Mucosa of stomach (tissue), 1 donor: ENCODE measurements around the gene ATF7.
"Not testable (repeated sequence)": the region's sequence is repeated elsewhere in the genome, so short reads cannot be mapped to it uniquely, and the experiment has no call there.

ENCODE experiments used
- H3K27me3 ChIP-seq: one replicate; pipeline ENCODE4 v1.7.0; 2013; ENCODE audit warnings: mild to moderate bottlenecking, low read length; ENCODE audit not compliant: control insufficient read depth, insufficient read depth
- H3K36me3 ChIP-seq: one replicate; pipeline ENCODE4 v1.7.0; 2013; ENCODE audit warnings: low read length; ENCODE audit not compliant: control insufficient read depth, insufficient read depth
- H3K4me1 ChIP-seq: one replicate; pipeline ENCODE4 v1.7.0; 2013; ENCODE audit warnings: mild to moderate bottlenecking, low read length; ENCODE audit not compliant: control insufficient read depth, insufficient read depth
- H3K4me3 ChIP-seq: one replicate; pipeline ENCODE4 v1.7.0; 2013; ENCODE audit warnings: low read length
- H3K9ac ChIP-seq: one replicate; pipeline ENCODE4 v1.7.0; 2013; ENCODE audit warnings: mild to moderate bottlenecking, low read length, moderate library complexity
- H3K9me3 ChIP-seq: one replicate; pipeline ENCODE4 v1.7.0; 2013; ENCODE audit warnings: mild to moderate bottlenecking, low read length, moderate library complexity; ENCODE audit not compliant: control insufficient read depth
- donor health status: Pancreatic carcinoma.

Gene ATF7

DNA sequence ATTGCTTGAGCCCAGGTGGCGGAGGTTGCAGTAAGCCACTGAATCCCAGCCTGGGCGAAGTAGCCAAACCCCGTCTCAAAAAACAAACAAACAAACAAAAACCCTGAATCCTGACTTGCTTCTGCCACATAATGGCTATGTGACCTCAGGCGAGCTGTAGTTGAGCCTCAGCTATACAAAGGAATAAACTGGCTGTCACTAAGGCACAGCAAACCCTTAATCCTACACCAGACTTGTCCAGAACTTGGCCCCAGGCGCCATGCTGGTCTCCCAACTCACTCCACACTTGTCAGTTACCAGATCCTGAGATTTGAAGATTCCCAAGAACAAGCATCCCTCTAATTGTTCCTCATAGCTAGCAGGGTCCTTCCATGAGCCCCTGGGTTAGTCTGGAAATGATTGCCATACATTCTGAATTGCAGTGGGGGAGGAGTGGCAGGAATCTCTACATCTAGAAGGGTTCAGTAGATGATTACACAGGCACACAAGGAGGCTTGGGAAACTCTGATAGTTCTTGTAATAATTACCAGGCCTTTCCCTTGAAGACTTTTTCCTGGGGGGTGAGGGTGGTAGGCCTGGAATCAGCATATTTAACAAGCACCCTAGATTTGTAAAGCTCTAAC lies 136.8 kb downstream of the ATF7 start:
- no peak overlapping the region for H3K9ac ChIP-seq
- H3K4me1 ChIP-seq, result peaks cover 9% of the 10 kb centered on the region
- H3K9me3 ChIP-seq, result no peaks in the 10 kb centered on the region
- no peak overlapping the region for H3K4me3 ChIP-seq
- no peaks in the 10 kb centered on the region for H3K27me3 ChIP-seq
- no peaks in the 10 kb centered on the region for H3K36me3 ChIP-seq

DNA sequence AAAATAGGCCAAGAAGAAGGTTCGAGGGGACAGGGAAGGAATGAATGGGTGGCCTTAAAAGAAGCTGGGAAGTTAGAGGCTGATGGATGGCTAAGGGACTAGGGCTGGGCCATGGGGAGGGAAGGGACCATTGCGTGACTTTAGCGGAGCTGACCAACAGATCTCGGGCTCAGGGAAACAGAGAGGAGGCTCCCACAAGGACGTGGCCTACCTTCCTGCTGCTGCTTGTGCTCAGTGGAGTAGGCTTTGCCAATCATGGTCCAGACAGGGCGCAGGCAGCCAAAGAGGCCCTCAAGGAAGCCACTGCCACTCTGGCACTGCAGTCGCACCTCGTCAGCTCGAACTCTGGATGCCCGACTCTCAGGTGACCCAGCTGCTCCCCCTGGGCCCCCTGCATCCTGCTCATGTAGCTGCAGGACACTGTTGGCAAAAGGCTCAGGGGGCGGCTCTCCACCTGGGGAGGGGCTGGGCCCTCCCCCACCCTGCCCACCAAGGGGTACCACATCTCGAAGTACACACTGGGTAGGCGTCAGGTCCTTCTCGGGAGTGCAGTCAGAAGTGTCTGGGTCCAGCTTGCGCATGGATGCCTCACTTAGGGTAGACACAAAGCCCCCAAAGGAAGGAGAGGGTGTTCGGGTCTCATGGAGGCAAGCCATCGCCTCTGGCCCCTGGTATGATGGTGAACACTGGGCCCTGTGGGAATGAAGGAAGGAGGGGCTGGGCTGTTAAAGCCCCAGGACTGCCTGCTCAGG lies 139.3 kb downstream of the ATF7 start:
- no peak overlapping the region for H3K4me3 ChIP-seq
- H3K27me3 ChIP-seq, result no peaks in the 10 kb centered on the region
- H3K9ac ChIP-seq, result no peak overlapping the region
- H3K36me3 ChIP-seq, result peaks cover 6% of the 10 kb centered on the region
- H3K4me1 ChIP-seq, result no peaks in the 10 kb centered on the region
- H3K9me3 ChIP-seq, result no peaks in the 10 kb centered on the region

DNA sequence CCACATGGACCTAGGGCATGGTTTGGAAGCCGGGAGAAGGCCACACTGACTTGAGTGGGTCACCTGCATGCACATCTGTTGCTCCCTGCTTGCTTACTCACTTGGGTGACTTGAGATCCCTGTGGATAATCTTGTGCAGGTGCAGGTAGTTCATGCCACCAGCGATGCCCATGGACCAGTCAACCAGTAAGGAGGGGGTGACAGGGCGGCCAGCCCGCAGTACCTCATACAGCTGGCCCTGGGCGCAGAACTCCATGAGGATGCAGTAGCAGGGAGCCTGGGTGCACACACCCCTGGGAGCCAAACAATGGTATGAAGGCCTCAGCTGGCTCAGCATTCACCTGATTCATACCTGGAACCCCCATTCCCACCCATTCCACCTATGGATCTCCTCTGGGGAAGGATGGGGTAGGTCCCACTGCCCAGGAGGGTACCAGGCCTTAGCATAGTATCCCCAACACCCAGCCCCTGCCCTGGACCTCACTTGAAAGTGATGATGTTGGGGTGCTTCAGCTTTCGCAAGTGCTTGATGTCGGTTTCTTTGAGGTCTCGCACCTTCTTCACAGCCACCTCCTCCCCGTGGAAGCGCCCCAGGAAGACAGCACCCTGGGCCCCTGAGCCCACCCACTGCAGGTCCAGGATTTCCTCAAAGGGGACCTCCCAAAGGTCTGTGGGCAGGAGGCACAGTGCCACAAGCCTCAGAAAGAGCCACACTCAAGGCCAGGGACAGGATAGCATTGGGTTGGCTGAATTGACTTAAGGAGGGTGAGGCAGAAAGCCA lies 140.0 kb downstream of the ATF7 start:
- no peak overlapping the region for H3K4me3 ChIP-seq
- H3K4me1 ChIP-seq, result no peaks in the 10 kb centered on the region
- H3K36me3 ChIP-seq, result peaks cover 10% of the 10 kb centered on the region
- no peak overlapping the region for H3K9ac ChIP-seq
- no peaks in the 10 kb centered on the region for H3K9me3 ChIP-seq
- H3K27me3 ChIP-seq, result no peaks in the 10 kb centered on the region

DNA sequence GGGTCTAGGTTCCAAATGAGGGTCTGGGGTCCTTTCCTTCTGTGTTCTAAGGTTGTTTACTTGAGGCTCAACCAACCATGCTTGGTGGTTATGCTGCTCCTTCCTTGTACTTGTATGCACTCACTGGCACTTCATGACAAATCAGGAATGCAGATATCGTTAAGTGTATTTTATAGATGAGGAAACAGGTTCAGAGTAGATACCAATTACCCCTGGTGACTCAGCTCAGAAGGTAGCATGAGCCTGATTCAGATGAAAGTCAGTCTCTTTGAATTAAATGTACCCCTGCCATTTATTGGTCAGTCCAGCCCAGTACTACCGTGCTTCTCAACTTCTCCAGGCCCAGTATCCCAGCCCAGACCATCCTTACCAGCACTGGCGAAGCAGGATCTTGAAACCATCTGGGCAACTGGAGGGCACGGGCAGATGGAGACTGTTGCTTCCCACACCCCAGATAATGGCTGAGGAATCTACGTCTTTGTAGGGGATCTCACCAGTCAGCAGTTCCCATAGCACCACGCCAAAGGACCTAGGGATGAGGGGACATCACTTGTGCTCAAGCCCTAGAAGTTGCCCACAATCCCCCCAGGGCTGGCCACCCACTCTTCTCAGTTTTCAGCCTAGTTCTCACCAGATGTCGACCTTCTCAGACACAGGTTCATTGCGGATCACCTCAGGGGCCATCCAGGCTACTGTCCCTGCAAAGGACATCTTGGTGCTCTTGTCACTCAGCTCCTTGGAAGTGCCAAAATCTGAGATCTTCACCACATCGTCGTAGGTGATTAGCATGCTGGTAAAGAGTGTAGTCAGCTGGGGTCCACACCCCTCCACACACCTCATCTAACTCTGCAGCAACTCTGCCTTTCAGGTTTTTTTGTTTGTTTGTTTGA lies 141.3 kb downstream of the ATF7 start:
- H3K9me3 ChIP-seq, result no peaks in the 10 kb centered on the region
- H3K36me3 ChIP-seq, result peaks cover 16% of the 10 kb centered on the region
- no peak overlapping the region for H3K9ac ChIP-seq

DNA sequence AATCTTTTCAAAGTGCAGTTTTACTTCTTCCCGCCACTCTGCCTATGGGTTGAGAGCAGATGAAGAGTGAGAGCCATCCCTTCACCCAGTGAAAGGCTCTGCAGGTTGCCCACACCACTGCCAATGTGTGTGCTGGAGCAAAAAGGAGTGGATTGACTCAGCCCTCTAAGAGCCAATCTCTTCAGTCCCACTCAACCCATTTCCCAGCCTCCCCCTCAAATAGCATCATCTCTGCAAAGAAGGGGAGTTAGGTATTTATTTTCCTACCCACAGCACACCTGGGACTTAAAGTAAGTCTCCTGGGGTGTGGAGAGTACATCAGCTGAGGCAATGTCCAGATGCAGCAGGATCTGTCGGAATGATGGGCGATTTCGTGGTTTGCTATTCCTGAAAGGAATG lies 142.2 kb downstream of the ATF7 start:
- peaks cover 20% of the 10 kb centered on the region for H3K36me3 ChIP-seq
- no peaks in the 10 kb centered on the region for H3K9me3 ChIP-seq

More for the DNA sequence above, 141.3 kb downstream of the ATF7 start:
- Histone ChIP-seq H3K4me1 (no peaks in the 10 kb centered on the region), H3K27me3 (no peaks in the 10 kb centered on the region), H3K4me3 (no peak overlapping the region)

DNA sequence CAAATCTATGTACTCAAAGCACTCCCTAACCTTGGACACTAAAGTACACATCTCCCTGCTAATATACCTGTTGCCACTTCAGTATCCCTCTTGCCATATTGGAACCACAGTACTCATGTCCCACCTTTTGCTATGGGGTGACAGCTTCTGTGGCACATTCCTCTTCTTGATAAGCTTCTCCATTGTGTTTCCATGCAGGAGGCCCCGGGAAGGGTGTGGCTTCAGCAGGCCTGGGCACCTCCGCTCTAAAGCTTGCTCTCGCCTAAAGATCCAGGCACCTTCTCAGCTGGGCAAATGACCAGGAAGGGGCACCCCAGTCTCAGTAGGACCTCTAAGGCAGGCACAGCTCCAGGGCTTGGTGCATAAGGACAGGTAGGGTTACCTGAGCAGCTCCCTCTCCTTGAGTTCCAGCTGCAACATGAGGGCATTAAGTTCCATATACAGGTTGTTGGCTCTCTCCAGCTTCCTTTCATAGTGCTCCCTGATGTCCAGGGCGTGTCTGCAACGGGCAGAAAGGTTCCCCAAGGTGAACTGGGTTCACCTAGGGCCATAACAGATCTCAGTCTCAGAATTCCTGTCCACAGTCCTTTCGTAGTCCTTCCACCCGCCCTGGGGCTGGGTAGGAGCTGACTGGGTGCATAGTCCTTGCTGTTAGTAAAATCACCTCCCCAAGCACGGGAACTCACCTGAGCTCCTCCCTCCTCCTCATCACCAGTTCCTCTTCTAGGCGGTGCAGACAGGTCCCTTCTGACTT lies 142.8 kb downstream of the ATF7 start:
- H3K4me1 ChIP-seq, result no peaks in the 10 kb centered on the region
- H3K9ac ChIP-seq, result no peak overlapping the region
- H3K9me3 ChIP-seq, result no peaks in the 10 kb centered on the region
- no peak overlapping the region for H3K4me3 ChIP-seq
- no peaks in the 10 kb centered on the region for H3K27me3 ChIP-seq
- peaks cover 20% of the 10 kb centered on the region for H3K36me3 ChIP-seq

More for the DNA sequence above, 142.2 kb downstream of the ATF7 start:
- Histone ChIP-seq H3K4me1 (no peaks in the 10 kb centered on the region), H3K27me3 (no peaks in the 10 kb centered on the region), H3K4me3 (no peak overlapping the region), H3K9ac (no peak overlapping the region)

DNA sequence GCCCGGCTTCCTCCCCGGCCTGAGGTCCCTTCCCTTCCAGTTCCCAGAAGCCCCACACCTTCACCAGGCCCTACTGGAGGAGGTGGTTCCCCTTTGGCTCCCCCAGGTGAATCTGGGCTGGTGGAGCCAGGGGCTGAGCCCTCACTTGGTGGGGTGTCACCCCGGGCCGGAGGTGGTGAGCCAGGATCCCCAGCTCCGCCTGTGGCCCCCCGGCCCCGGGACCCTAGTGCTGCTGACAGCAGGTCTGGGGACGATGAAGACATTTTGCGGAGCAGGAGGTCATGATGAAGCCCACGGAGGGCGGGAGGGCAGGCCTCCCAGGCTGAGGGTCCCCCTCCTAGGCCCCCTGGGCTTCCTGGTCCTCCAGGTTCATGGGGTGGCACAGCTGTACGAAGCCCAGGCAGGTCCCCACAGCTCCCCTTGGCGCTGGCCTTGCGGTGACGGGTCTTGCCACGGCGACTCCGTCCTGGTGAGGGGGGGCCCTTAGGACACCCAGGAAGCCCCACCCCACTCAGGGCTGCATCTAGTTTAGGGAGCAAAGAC lies 143.5 kb downstream of the ATF7 start:
- no peak overlapping the region for H3K4me3 ChIP-seq
- H3K9me3 ChIP-seq, result no peaks in the 10 kb centered on the region
- no peaks in the 10 kb centered on the region for H3K4me1 ChIP-seq
- H3K27me3 ChIP-seq, result no peaks in the 10 kb centered on the region
- peaks cover 20% of the 10 kb centered on the region for H3K36me3 ChIP-seq
- no peak overlapping the region for H3K9ac ChIP-seq

DNA sequence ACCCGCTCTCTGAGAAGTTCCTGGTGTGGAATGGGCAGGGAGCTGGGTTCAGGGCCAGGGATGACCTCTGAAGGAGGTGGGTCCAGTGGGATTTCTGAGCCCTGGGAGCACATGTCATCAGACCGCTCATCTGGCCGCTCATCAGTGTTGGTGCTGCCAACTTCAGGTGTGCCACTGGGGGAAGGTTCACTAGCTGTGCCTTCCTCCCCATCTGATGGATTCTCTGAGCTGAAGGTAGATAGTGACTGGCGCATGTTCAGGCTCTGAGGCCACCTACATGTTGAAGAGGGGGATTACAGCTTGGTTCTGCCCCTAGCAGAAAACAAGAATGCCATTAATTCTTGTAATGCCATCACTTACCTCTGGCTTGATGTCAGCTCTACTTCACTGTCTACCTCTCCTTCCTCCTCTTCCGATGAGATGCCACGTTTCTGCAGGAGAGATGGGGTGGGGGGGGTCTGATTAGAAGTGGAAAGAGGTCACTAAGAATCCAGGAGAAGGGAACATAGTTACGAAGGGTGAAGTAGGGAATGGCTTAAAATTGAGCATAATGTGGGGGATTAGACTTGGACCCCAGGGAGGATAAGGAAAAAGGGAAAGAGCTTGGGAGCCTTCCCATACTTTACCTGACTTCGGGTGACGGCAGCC lies 144.1 kb downstream of the ATF7 start:
- no peaks in the 10 kb centered on the region for H3K27me3 ChIP-seq
- no peaks in the 10 kb centered on the region for H3K4me1 ChIP-seq
- H3K9ac ChIP-seq, result no peak overlapping the region
- H3K9me3 ChIP-seq, result no peaks in the 10 kb centered on the region
- no peak overlapping the region for H3K4me3 ChIP-seq
- H3K36me3 ChIP-seq, result peaks cover 20% of the 10 kb centered on the region

DNA sequence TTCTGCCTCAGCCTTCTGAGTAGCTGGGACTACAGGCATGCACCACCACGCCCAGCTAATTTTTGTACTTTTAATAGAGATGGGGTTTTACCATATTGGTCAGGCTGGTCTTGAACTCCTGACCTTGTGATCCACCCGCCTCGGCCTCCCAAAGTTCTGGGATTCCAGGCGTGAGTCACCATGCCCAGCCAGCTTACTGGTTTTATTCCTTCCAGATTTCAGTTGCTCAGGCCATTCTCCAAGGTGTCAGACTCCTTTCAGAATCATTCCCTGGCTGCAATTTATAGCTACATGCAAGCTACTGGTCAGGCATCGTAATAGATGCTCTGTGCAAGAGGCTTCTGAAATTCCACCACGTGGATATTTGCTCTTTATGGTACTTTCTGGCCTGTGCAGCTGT lies 144.7 kb downstream of the ATF7 start:
- H3K27me3 ChIP-seq, H3K9ac ChIP-seq, H3K4me1 ChIP-seq, H3K4me3 ChIP-seq, H3K9me3 ChIP-seq: not testable (repeated sequence)
- peaks cover 25% of the 10 kb centered on the region for H3K36me3 ChIP-seq

DNA sequence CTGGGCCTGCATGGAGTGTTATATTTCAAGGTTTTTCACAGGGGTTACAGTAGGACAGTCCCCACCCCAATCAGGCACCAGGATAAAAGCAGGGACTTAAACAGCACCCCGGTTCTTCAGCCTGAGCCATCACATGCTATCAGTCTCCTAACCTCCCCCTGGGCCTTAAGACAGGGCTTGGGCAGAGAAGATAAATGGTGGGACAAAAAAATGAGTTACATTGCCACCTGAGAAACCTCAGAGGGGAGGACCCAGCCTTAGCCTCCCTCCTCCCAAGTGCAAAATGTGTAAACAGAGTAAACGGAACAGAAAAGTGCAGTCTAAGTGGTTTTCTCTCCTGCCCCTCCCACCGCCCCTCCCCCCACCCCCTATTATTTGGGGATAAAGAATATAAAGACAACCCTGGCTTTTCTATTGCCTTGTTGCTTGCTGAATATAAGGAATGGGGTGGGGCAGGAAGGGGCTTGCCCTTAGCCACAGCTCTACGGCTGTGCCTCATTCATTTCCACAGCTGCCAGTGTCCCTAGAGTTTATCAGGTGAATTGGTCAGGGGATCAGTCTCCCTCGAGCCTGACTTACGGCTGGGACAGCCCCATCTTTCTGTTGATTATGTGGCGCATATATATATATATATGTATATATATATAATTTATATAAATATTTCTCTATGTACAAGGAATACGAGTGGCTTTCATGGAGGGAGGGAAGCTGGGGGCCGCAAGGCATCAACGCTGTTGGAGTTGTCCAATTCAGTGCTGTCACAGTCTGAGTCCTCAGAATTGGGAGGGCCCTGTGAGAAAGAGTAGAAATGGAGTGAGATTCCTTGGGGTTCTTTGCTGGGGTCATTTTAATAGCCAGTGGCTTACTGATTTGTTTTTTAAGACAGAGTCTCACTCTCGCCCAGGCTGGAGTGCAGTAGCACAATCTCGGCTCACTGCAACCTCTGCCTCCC lies 145.4 kb downstream of the ATF7 start:
- Histone ChIP-seq H3K4me1 (no peaks in the 10 kb centered on the region), H3K36me3 (peaks cover 29% of the 10 kb centered on the region), H3K4me3 (no peak overlapping the region), H3K9me3 (no peaks in the 10 kb centered on the region), H3K27me3 (no peaks in the 10 kb centered on the region), H3K9ac (no peak overlapping the region)
